ENCODE data around the gene HOXC9.

GRCh38 chr12:54025499-54026405 lies 25.8 kb downstream of the HOXC9 start:
- TF ChIP-seq CTCF (IDR thresholded peaks at IDR 0.05; ENCODE audit: low read length) (no peak), EZH2 (IDR thresholded peaks at IDR 0.05; ENCODE audit: borderline replicate concordance, low read length) (no peak)

Data from OCI-LY1 (cell line).